ENCODE results near the gene PNPLA7. TPM values are rescaled to one million over a fixed set of nuclear protein-coding genes. Genes with fewer than 3 reads are reported as not detected.
"Not testable (repeated sequence)": the region's sequence is repeated elsewhere in the genome, so short reads cannot be mapped to it uniquely, and the experiment has no call there.

Gene PNPLA7
- total RNA-seq, 1 experiment from 2014 or later = 0.90 TPM

DNA sequence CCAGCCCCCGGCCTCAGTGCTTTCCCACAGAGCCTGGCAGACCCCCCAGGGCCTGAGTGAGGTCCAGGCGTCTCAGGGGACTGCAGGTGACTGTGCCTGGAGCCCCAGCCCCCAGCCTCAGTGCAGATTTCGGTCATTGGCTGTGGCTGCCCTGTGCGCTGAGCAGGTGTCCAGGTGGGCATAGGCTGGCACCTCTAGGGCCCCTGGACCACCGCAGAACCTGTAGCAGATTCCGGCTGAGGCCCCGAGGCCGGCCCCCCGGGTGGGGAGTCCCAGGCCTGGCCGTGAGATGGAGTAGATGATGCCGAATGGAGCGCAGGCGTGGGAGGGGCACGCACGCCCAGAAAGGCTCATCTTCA lies 139.3 kb downstream of the PNPLA7 start:
- no peaks in the 10 kb centered on the region for H3K36me3 ChIP-seq (ENCODE audit: insufficient read depth, low read length, poor library complexity, severe bottlenecking)
- ChIA-PET POLR2A (ENCODE audit: low non-redundant PET) (no interaction called here), CTCF (no interaction called here)
- no peaks in the 10 kb centered on the region for H3K27me3 ChIP-seq (replicated peaks; ENCODE audit: insufficient read depth, low read depth, low read length, poor library complexity)
- no peaks in the 10 kb centered on the region for H3K9me3 ChIP-seq (ENCODE audit: low read depth, low read length, poor library complexity, severe bottlenecking)
- no peak for DNase-seq (ENCODE audit: low spot score)
- H3K4me3 ChIP-seq (ENCODE audit: low read depth, low read length, poor library complexity, severe bottlenecking) = no peak overlapping the region
- intact Hi-C loops (cut with micrococcal nuclease; ENCODE audit: unreplicated experiment) = no loop called here
- peak overlapping the region; percentile 5 for H3K27ac ChIP-seq (ENCODE audit: low read depth, low read length, poor library complexity, severe bottlenecking)
- TF ChIP-seq EZH2 (IDR thresholded peaks at IDR 0.05; ENCODE audit: borderline replicate concordance, low read depth, low read length, poor library complexity, severe bottlenecking) = no peak
- TF ChIP-seq, protein P1, sequence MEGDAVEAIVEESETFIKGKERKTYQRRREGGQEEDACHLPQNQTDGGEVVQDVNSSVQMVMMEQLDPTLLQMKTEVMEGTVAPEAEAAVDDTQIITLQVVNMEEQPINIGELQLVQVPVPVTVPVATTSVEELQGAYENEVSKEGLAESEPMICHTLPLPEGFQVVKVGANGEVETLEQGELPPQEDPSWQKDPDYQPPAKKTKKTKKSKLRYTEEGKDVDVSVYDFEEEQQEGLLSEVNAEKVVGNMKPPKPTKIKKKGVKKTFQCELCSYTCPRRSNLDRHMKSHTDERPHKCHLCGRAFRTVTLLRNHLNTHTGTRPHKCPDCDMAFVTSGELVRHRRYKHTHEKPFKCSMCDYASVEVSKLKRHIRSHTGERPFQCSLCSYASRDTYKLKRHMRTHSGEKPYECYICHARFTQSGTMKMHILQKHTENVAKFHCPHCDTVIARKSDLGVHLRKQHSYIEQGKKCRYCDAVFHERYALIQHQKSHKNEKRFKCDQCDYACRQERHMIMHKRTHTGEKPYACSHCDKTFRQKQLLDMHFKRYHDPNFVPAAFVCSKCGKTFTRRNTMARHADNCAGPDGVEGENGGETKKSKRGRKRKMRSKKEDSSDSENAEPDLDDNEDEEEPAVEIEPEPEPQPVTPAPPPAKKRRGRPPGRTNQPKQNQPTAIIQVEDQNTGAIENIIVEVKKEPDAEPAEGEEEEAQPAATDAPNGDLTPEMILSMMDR (conservative IDR thresholded peaks at IDR 0.05; ENCODE audit: low read depth, low read length) = no peak
- no TSS peak for BruUV-seq (replicated peaks)
- peaks cover 27% of the 10 kb centered on the region for H3K4me1 ChIP-seq (ENCODE audit: insufficient read depth, low read length, poor library complexity, severe bottlenecking)

DNA sequence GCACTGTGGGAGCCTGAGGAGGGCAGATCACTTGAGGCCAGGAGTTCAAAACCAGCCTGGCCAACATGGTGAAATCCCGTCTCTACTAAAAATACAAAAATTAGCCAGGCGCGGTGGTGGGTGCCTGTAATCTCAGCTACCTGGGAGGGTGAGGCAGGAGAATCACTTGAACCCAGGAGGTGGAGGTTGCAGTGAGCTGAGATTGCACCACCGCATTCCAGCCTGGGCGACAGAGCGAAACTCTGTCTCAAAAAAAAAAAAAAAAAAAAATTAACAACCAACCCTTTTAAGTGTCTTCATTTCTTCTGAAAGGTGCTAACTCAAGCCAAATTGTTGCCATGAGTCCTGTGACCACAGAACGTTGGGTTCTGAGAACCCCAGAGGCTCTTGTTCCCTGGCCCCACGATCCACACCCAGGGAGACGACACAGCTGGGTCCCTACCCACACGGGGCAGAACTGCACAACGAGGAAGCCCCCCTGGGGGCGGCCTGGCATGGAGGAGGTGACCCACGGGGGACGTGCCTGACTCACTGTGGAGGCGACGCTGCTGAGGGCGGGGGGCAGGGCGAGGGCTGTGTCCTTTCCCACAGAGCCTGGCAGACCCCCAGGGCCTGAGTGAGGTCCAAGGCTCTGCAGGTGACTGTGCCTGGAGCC lies 139.8 kb downstream of the PNPLA7 start:
- H3K36me3 ChIP-seq (ENCODE audit: insufficient read depth, low read length, poor library complexity, severe bottlenecking); BruUV-seq (replicated peaks); H3K4me3 ChIP-seq (ENCODE audit: low read depth, low read length, poor library complexity, severe bottlenecking); CTCF ChIA-PET; intact Hi-C loops (cut with micrococcal nuclease; ENCODE audit: unreplicated experiment); H3K27me3 ChIP-seq (replicated peaks; ENCODE audit: insufficient read depth, low read depth, low read length, poor library complexity); H3K9me3 ChIP-seq (ENCODE audit: low read depth, low read length, poor library complexity, severe bottlenecking); POLR2A ChIA-PET (ENCODE audit: low non-redundant PET); H3K27ac ChIP-seq (ENCODE audit: low read depth, low read length, poor library complexity, severe bottlenecking); DNase-seq (ENCODE audit: low spot score): not testable (repeated sequence)
- H3K4me1 ChIP-seq (ENCODE audit: insufficient read depth, low read length, poor library complexity, severe bottlenecking) = peaks cover 27% of the 10 kb centered on the region

Small RNAs within 50 kb of the gene (microRNA-seq; reads per million reads assigned to microRNA genes)
- 7.3 reads per million, percentile 23 among the genes with 10 or more reads in this experiment for gene MIR7114

Other genes starting within 250 kb of the PNPLA7 start
- 7.4 and 8.9 TPM in 2 replicates for gene NRARP, start 248.1 kb downstream of the PNPLA7 start, total RNA-seq (2021)
- gene EXD3, start 127.2 kb downstream of the PNPLA7 start, total RNA-seq (2021) = 6.3 and 9.4 TPM in 2 replicates
- gene NOXA1, start 127.0 kb downstream of the PNPLA7 start, total RNA-seq (2021) = 0.28 and 0.79 TPM in 2 replicates
- not detected in 2 replicates for gene ENTPD8, start 109.0 kb downstream of the PNPLA7 start, total RNA-seq (2021)
- gene NSMF, start 91.1 kb downstream of the PNPLA7 start, total RNA-seq (2021) = 52.7 and 54.9 TPM in 2 replicates
- 66.6 and 67.4 TPM in 2 replicates for gene MRPL41, start 1.5 kb upstream of the PNPLA7 start, total RNA-seq (2021)
- gene DPH7, start 28.5 kb upstream of the PNPLA7 start, total RNA-seq (2021) = 56.5 and 56.9 TPM in 2 replicates
- 68.0 and 75.3 TPM in 2 replicates for gene ZMYND19, start 40.1 kb upstream of the PNPLA7 start, total RNA-seq (2021)
- gene ARRDC1, start 55.3 kb upstream of the PNPLA7 start, total RNA-seq (2021) = 13.3 and 18.3 TPM in 2 replicates
- gene EHMT1, start 68.6 kb upstream of the PNPLA7 start, total RNA-seq (2021) = 115 and 124 TPM in 2 replicates